Suppressor macrophage treated with lipopolysaccharide for 1 hour (primary cell): ENCODE measurements around the gene TBC1D20.

Experiments
- DNase-seq, 3 donors: peaks; one replicate each; pipeline ENCODE4 v3.0.0-alpha.2; 2020 to 2022

Gene TBC1D20

GRCh38 chr20:418858-419365 is 43.4 kb downstream of the TBC1D20 start:
- DNase-seq: no peak

DNA sequence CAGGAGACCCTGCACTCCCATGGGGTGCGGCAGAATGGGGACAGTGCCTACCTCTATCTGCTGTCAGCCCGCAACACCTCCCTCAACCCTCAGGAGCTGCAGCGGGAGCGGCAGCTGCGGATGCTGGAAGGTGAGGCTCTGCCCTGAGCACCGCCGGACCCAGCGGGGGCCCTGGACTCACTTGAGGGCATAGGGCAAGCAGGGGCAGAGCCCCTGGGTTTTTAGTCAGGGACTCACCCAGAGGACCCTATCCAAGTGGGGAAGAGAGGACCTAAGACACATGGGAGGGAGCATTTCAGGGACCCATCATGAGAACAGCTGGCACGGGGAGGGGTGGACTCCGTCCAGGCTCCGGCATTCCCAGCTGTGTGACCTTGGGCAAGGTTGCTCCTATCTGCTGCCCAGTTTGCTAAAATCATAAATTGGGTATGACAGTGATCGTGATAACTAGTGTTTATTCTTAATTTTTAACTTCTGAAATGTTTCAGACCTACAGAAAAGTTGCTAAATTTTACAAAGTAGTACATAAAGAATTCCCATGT is 44.5 kb downstream of the TBC1D20 start:
- DNase-seq: no peak

DNA sequence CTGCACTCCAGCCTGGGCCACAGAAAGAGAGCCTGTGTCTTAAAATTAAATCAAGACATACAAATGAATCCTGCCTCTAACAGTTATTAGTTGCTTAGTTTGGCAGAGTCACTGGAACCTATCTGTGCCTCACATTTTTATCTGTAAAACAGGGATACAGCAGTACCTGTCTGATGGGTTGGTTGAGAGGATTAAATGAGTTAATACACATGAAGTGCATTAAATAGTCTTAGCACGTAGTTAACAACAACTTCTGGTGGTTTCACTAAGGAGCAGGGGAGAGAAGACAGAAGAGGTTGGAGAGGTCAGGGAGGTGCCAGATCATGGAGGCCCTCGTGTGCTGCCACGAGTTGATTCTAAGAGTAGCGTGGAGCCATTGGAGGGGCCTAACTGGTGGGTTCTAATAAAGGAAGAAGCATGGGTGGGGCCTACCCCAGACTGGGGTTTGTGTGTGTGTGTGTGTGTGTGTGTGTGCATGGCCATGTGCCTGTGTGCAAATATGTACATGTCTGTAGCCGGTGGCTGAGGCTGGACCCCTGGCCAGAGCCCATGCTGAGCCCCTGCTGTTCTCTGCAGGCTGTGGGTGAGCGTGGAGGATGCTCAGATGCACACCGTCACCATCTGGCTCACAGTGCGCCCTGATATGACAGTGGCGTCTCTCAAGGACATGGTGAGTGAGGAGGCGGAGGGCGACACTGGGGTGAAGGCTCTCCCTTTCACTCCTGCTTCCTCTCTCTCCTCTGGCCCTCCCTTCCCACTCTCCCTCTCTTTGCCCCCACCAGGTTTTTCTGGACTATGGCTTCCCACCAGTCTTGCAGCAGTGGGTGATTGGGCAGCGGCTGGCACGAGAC is 45.2 kb downstream of the TBC1D20 start:
- no peak for DNase-seq

GRCh38 chr20:415820-416322 is 46.5 kb downstream of the TBC1D20 start:
- DNase-seq: no peak

DNA sequence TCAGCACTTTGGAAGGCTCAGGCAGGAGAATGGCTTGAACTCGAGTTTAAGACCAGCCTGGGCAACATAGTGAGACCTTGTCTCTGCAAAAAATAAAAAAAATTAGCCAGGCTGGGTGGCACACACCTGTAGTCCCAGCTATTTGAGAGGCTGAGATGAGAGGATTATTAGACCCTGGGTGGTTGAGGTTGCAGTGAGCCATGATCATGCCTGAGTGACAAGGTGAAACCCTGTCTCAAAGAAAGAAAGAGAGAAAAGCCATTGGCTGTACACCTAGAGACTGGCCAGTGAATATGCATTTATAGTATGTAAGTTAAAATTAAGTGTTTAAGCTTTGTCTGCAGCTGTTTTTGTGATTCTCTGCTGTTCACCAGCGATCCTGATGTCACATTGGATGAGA is 48.2 kb downstream of the TBC1D20 start:
- no peak for DNase-seq

DNA sequence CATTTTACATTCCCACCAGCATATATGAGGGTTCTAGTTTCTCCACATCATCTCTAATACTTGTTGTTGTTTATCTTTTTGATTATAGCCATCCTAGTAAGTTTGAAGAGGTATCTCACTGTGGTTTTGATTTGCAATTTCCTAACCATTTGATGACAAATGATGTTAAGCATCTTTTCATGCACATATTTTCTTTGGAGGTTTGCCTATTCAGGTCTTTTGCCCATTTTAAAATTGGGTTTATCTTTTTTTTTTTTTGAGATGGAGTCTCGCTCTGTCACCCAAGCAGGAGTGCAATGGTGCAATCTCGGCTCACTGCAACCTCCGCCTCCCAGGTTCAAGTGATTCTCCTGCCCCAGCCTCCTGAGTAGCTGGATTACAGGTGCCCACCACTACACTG is 50.3 kb downstream of the TBC1D20 start:
- DNase-seq: no peak

DNA sequence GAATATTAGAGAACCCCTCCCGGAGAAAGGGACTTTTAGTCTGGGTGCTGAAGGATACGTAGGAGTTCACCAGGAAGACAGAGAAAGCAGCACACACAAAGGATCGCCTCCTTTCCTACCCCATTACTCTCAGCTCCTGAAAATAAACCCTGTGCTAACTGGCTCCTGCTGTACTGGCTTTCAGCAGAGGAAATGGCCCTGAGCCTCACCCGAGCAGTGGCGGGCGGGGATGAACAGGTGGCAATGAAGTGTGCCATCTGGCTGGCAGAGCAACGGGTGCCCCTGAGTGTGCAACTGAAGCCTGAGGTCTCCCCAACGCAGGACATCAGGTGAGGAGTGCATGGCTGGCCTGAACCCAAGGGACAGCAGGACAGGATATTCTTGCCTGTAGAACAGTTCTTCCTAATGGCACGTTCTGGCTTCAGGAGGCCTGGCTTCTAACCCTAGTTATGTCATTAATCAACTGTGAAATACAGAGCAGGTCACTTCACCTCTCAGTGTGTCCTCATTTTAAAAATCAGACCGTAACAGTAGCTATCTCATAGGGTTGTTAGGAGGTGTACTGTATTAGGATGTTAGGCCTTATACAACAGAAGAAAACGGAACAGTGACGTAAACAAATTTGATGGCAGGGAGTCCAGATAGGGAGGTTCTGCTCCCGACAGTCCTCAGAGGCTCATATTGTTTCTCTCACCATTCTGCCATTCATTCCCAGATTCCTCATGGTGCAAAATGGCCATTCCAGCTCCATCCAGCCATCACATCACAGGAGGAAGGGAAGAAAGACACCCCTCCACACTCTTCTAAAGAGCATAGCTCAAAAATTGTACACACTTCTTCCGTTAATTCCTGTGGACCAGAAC is 52.4 kb downstream of the TBC1D20 start:
- DNase-seq: no peak

DNA sequence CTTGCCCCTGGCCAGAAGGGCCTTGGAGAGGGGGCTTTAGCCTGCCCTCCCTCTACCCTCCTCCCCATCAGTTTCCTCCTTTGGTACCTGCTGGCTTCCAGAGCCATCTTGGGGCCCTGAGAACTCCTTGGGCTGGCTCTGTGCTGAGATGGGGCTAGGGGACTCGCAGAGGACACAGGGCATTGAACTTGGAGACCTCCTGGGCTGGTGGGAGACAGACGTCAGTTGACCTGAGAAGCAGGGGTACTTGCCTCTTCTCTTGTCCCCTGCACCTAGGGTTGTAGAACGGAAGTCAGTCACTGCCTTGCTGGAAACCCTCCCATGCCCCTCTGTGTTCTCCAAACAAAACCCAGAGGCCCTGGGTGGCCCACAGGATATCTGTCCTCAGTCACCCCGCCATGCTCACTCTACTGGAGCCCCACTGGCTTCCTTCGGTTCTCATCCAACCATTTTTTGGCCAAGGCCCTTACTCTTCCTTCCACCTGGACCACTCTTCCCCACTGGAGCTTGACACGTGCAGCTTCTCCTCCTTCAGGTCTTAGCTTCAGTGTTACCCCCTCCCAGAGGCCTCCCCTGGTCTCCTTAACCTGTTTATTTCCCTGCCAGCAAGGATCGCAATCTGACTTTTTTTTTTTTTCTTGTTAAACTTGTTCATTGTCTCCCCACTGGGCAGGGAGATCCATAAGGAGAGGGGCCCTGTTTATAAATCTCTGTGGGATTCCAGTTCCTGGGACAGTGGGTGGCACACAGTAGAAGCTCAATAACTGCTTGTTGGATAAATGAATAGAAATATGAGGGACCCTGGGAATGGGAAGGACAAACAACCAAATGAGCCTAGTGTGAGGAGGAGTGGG is 53.3 kb downstream of the TBC1D20 start:
- peak in 2 of 3 donors; percentile 5 to 19 for DNase-seq

DNA sequence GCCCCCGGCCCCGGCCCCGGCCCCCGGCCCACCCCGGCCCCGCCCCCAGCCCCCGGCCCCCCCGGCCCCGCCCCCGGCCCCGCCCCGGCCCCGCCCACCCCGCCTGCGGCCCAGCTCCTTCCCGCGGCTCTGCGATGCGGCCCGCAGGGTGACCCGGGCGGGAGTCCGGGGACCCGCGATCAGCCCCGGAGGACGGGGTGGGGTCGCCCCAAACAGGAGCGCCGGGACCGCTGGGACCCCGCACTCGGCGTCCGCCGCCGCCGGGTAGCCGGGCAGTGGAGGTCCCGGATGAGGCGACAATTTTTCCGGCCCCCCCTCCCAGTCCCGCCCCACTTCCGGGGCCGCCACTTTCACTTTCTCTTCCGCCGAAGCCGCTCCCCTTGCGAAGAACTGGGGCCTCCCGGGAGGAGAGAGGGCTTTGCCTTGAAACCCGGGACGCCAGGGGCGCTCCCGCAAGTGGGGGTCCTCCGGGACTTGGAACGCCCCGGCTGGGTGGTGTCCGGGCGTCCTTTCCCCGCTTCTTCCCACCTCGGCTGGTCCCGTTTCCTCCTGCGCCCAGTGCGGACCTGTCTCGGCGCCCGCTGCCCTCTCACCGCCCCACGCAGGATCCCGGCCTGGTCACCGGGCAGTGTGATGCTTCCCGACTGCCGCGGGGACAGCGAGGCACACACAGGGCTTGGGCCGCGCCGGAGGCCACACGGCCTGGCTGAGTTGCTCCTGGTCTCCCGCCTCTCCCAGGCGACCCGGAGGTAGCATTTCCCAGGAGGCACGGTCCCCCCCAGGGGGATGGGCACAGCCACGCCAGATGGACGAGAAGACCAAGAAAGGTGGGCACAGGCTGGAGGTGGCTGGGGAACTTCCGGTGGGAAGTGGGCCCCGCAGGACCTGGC is 54.1 kb downstream of the TBC1D20 start, which contains the start of gene RBCK1:
Gene RBCK1 (plus strand): TSS at position 347 of the 890 bp plus-strand sequence. CDS start 459 bp downstream, at position 806.
- DNase-seq: peak; percentile 92 to 94 (median 92)

- peak; percentile 71 to 86 (median 73) for DNase-seq
Measured at GRCh38 chr20:407133-407952, 55.0 kb downstream of the TBC1D20 start.

GRCh38 chr20:406200-407132 is 55.9 kb downstream of the TBC1D20 start:
- no peak for DNase-seq

GRCh38 chr20:404088-404487 is 58.2 kb downstream of the TBC1D20 start:
- DNase-seq: no peak

DNA sequence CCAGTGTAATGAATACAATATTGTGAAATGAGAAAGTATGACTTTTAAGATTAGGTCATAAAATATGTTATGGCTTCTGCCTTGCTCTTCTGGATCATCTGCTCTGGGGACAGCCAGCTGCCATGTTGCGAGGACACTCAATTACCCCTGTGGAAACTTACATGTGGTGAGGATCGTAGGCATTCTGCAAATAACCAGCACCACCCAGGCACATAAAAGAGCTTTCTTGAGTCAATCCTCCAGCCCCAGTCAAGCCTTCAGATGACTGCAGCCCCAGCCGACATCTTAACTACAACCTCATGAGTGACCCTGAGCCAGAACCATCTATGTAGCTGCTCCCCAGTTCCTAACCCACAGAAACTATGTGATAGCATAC is 58.8 kb downstream of the TBC1D20 start:
- DNase-seq: no peak

DNA sequence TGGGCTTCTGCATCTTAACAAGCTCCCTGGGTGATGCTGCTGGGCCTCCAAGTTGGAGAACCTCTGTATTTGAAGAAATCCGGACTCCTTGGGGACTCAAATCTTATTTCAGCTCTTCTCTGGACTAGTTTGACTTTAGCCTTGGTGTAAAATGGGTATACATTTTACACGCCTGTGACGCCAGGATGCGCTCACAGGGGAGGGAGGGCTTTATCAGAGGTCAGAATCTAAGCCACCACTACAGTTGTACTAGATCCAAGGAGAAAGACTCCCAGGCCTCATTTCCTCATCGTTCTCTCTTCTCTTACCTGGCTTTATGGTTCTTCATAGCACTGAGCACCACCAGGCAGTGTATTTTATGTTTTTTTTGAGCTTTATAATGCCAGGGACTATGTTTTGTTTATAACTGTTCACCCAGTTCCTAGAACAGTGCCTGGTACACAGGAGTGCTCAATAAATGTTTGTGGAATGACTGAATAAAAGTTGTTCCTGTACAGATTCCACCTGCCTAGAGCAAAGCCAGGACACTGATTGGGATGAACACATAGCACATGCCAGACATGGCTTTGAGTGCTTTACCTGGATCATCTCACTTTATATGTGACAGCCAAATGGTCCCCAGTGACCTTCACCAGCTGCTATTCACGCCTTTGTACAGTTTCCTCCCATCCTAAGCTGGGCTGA is 59.3 kb downstream of the TBC1D20 start:
- no peak for DNase-seq

- no peak for DNase-seq
Measured at GRCh38 chr20:402496-402885, 59.8 kb downstream of the TBC1D20 start.

GRCh38 chr20:401682-402495 is 60.4 kb downstream of the TBC1D20 start:
- no peak for DNase-seq
